Measurements from ENCODE around the gene OGFR.

Gene OGFR

DNA sequence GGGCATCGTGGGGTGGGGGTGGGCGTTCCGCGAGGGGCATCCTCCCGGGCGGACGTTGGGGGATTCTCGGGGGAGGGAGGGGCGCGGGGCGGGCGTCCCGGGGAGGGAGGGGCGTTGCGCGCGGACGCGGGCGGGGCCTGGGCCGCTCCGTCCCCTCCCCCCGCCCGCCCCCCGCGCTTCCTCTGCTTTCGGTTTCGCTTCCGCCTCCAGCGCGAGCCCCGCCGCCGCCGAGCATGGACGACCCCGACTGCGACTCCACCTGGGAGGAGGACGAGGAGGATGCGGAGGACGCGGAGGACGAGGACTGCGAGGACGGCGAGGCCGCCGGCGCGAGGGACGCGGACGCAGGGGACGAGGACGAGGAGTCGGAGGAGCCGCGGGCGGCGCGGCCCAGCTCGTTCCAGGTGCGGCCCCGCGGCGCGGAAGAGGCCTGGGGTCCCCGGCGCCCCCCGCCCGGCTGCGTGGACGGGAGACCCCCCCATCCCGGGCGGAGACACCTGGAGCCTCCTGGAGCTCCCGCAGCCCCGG is at the start of gene OGFR:
TSS of gene OGFR (plus strand) at position 209 of the 528 bp plus-strand sequence. CDS start at position 234, 25 bp downstream.
- peak; percentile 91 for DNase-seq

DNA sequence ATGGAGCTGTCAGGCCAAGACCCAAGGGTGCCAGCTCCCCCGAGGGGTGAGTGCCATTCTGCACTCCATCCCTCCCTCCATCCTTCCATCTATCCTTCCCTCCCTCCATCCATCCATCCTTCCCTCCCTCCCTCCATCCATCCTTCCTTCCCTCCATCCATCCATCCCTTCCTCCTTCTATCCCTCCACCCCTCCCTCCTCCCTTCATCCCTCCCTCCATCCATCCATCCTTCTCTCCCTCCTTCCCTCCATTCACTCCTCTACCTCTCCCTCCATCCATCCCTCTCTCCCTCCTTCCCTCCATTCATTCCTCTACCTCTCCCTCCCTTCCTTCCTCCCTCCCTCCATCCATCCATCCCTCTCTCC is 49.7 kb upstream of the OGFR start:
- DNase-seq: no peak

- no peak for DNase-seq
Measured at GRCh38 chr20:62755817-62756724, 48.6 kb upstream of the OGFR start.

- DNase-seq: no peak
Measured at GRCh38 chr20:62758226-62758912, 46.3 kb upstream of the OGFR start.

DNA sequence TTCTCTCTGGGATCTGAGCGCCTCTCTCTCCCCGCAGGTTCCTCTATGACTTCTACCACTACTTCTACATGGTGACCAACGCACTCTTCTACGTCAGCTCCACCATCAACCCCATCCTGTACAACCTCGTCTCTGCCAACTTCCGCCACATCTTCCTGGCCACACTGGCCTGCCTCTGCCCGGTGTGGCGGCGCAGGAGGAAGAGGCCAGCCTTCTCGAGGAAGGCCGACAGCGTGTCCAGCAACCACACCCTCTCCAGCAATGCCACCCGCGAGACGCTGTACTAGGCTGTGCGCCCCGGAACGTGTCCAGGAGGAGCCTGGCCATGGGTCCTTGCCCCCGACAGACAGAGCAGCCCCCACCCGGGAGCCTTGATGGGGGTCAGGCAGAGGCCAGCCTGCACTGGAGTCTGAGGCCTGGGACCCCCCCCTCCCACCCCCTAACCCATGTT is 44.6 kb upstream of the OGFR start:
- no peak for DNase-seq

DNA sequence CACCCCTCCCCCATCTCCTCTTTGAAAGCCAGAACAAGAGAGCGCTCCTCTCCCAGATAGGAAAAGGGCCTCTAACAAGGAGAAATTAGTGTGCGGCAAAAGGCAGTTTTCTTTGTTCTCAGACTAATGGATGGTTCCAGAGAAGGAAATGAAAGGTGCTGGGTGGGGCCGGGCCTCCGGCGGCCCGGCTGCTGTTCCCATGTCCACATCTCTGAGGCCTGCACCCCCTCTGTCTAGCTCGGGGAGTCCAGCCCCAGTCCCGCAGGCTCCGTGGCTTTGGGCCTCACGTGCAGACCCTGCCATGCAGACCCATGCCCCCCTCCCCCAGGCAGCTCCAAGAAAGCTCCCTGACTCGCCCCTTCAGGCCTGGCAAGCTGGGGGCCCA is 44.2 kb upstream of the OGFR start:
- DNase-seq: no peak

- DNase-seq: no peak
Measured at GRCh38 chr20:62760856-62761758, 43.5 kb upstream of the OGFR start.

- DNase-seq: no peak
Measured at GRCh38 chr20:62761759-62762131, 42.9 kb upstream of the OGFR start.

- no peak for DNase-seq
Measured at GRCh38 chr20:62762376-62762775, 42.3 kb upstream of the OGFR start.

GRCh38 chr20:62762801-62763368 is 41.8 kb upstream of the OGFR start:
- DNase-seq: no peak

GRCh38 chr20:62763404-62763803 is 41.2 kb upstream of the OGFR start:
- DNase-seq: no peak

GRCh38 chr20:62764156-62764935 is 40.3 kb upstream of the OGFR start:
- no peak for DNase-seq

DNA sequence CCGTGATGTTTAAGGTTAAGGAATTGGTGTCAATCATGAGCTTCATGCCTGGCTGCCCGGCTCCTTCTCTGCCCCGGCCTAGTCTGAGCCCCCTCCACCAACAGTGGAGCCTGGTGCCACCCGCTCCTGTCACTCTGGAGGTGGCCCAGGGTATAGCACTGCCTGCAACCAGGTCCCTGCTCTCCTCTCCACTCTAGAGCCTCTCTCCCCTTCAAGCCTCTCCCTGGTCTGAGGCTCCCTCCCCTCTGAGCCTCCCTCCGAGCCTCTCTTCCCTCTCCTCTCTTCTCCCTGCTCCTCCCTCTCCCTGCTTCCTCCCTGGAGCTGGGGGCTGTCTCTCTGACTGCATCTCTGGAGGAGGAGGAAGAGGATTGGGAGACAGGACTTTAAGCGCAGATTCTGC is 39.6 kb upstream of the OGFR start:
- no peak for DNase-seq

DNA sequence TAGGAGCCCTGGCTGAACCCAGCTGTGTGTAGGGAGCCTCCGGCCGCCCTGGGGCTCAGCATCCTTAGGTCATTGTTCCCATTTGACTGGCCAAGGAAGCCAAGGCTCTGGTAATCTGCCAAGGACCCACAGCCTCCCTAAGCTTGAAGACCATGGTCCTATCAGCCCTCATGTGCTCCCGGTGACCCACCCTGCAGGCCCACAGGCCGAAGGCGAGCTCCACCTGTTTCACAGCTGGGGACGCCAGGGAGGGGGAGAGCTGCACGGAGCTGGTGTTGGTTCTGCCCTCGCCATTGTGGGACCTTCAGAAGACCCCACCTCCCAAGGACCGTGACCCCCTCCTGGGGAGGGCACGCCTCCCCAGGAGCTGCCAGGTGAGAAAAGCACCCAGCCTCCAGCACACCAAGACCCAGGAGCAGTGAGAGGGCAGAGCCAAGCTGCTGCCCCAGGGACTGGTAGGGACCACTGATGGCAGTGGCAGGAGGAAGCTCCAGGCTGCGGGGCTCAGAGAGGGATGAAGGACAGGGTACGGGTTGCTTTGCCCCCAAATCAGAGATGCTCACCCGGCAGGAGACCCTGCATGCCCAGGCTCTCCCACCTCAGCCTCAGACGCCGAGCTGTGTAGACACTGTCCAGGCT is 39.1 kb upstream of the OGFR start:
- no peak for DNase-seq

DNA sequence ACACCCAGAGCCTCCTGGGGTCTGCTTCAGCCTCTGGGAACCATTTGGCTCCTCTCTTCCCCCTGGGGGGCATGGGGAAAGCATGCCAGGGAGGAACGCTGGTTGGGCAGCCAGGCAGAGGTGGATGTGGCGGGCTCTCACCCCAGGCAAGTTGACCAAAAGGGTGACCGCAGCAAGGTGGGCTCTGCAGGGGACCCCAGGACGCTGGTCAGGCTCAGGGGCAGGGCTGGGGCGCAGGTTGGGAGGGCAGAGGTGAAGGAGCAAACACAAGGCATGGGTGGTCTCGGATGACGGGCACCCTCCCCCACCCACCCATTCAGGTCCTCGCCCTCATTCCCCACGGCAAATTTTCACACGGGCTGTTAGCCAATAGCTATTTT is 38.6 kb upstream of the OGFR start:
- DNase-seq: no peak

DNA sequence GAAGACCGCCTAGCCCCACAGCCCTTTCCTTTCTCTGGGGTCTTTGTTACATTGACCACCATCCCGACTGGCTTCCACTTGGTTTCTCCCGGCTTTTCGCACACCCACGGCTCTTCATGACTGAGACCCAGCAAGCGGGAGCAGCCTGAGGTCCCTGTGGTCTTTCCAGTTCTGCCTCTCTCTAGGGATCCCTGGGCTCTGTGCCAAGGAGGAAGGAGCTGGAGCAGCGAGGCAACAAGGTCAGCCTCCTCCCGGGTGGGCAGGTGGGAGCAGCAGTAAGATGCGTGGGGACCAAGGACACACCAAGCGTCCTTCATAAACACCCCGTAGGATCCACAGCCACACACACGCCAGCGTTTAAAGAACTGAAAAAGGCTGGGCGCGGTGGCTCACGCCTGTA is 37.9 kb upstream of the OGFR start:
- DNase-seq: no peak

DNA sequence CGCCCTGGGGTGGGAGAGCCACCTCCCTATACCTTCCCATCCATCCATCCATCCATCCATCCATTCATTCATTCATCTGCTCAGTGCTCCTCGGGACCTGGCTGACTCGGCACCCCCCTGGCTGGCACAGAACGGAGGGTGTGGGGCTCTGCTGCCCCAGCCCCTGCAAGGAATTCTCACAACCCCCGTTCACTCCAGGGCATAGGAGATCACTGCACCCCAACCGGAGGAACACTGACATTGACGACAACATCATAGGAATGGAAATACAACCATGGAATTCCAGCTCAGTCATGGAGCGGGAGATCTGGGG is 36.4 kb upstream of the OGFR start:
- no peak for DNase-seq

DNA sequence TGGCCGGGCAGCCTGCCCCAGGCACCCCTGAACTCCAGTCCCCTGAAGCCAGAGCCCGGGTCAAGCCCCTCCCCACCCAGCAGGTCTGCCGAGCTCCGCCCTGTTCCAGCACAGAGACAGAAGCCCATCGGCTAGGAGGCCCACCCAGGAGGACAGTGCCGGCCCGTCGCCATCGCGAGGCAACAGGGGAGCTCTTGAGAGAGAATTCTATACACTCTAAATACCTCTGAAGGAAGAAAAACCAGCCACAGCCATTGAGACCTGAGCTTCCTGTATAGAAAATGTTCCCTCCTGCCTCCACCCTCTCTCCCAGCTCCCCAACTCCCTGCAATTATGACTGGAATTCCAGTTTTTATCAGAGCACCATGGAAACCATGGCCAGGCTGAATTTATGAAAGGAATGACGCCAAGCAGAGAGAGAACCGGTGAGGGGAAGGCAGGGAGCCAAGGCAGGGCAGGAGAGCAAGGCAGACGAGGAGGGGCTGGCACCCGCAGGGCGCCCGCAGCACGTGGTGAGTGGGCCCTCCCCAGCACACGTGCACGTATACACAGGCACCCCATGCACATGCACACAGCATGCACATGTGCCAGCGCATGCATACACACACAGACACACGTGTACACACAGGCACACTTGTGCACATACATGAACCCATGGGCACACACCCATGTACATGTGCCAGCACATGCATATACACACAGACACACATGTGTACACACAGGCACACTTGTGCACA is 35.9 kb upstream of the OGFR start:
- no peak for DNase-seq

- no peak for DNase-seq
Measured at GRCh38 chr20:62769346-62770071, 35.1 kb upstream of the OGFR start.

Data from activated effector memory CD4-positive, alpha-beta T cell treated with anti-CD3 and anti-CD28 coated beads, Interleukin-2, amount 50 U/mL, for 16 hours (primary cell).